Lung microvascular endothelial cell (primary cell): ENCODE data around the gene HES5. TPM values are rescaled to one million over a fixed set of nuclear protein-coding genes. Genes with fewer than 3 reads are reported as not detected.

Experiments used
- DNase-seq, 2 donors: peaks; one replicate each; pipeline versions ENCODE4 v3.0.0 to v3.0.0-alpha.2; 2010; ENCODE audit warnings: low read depth in 2 of 2
- total RNA-seq: library from RNA; depleted of rRNA; stranded (reverse); fragments of >200 nt; gene quantifications from 2 replicates; pipeline ENCODE4 v1.2.1, GENCODE V29; 2014

HES5 gene
- total RNA-seq, 1 donor from 2014 or later: not detected

GRCh38 chr1:2547210-2548067 is 17.4 kb upstream of the HES5 start:
- peak in 1 of 2 donors; percentile 23 for DNase-seq

- DNase-seq: peak; percentile 74 to 94
Observed at GRCh38 chr1:2546515-2547209, 16.6 kb upstream of the HES5 start.

DNA sequence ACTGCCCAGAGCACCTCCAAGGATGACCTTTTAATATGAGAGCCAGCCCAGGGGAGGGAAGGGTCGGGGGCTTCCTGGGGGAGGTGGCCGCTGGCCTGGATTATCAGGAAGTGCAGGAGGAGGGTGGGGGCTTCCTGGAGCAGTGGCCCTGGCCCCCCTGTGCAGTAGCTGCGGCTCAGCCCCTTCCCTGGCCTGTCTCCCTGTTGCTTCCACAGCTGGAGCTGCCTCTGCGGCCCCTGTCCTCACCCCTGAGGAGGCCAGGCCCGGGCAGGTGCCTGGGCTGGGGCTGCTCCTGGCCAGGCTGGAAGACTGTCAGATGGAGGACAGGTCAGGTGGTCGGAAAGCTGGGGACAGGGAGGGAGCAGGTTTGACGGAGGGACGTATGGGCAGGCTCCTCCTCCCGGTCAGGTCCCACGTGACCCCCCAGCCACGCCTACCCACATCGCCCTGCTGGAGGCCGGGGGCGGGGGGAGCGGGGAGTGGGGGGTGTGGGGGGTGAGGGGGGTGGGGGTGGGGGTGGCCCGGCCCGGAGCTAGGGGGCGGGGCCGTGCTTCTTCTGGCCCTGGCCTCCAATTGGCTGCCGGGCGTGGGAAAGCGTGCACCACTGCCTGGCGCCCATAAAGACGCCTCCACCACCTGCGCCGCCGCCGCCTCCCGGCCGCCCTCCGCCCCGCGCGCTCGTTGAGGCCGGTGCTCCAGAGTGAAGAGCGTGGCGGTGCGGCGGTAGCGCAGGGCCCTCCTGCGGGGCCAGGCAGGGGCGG is 15.9 kb upstream of the HES5 start:
- peak; percentile 85 to 98 for DNase-seq

- DNase-seq: no peak
Observed at GRCh38 chr1:2544875-2545640, 15.0 kb upstream of the HES5 start.

GRCh38 chr1:2544093-2544874 is 14.2 kb upstream of the HES5 start:
- no peak for DNase-seq

DNA sequence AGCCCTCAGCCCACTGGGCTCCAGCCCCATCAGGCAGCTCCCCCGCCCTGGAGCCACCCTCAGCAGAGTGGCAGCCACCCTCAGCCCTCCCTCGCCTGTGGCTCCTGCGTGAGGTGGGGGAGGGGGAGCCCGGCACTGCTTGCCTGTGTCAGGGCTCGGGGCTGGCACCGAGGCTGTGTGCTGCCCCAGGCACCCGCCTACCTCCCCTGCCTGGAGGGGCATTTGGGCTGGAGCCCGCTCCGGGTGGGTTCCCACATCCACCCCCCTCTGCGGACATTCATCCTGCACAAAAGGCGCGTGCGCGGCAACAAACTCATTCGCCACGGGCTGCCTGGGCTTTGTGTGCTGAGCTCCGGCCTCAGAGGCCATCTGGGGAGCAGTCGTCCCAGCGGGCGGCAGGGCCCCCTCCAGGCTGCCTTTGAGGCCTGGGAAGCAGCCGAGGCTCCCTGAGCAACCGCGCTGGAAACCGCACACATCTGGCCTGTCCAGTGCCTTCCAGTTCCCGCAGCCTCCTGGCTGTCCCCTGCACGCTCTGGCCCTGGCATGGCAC is 13.6 kb upstream of the HES5 start:
- no peak for DNase-seq

DNA sequence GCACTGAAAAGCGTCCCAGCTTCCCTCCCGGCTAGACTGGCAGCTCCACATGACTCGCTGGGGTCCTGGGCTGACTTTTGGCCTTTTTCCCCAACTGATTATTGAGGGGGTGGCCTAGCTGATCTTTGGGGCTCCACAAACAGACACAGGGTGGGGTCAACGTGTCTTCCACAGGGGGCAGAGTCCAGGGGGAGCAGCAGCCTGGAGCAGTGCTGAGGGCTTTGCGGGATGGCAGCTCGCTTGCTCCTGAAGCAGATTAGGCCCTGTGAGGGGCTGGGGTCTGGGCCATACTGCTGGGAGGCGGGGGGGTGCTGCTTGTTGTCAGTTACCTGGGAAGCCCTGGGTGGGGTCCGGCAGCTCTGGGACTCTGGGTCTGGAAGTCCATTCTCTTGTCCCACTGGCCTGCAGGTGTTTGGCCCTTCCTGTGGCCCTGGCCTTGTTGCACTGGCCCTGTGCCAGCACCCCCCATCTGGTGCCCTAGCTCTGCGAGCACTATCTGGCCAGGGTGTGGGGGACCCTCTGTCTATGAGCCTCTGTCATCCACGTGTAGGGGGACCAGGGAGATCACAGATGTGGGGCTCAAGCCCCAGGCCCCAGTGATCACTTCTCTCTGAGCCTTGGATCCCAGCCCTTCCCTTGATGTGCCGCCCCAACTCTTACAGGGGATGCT is 12.3 kb upstream of the HES5 start:
- no peak for DNase-seq

DNA sequence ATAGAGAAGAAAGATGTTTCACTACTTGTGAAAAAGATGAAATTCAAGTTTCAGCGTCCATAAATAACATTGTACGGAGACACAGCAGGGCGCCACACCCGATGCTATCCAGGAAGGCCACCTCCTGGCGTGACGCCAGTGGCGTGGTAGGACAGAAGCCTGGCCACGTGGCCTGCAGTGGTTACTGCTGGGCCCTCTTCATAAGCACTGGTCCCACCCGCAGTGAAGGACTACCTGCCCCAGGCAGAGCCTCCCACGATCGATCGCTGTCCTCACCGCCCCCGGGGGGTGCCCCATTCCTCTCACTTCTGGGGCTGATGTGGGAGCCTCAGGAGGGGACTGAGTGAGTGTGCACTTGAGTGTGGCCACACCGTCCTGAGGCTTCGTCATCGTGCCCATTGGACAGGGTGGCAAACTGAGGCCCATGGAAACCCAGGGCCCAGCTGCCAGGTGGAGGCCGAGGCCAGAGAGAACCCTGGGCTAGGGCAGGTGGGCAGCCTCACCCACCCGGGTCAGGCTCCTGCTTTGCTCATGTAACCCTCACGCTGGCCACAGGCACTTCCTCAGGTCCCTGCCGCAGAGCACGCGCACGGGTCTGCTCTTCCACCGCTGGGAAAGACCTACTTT is 11.7 kb upstream of the HES5 start:
- DNase-seq: peak in 1 of 2 donors; percentile 72

DNA sequence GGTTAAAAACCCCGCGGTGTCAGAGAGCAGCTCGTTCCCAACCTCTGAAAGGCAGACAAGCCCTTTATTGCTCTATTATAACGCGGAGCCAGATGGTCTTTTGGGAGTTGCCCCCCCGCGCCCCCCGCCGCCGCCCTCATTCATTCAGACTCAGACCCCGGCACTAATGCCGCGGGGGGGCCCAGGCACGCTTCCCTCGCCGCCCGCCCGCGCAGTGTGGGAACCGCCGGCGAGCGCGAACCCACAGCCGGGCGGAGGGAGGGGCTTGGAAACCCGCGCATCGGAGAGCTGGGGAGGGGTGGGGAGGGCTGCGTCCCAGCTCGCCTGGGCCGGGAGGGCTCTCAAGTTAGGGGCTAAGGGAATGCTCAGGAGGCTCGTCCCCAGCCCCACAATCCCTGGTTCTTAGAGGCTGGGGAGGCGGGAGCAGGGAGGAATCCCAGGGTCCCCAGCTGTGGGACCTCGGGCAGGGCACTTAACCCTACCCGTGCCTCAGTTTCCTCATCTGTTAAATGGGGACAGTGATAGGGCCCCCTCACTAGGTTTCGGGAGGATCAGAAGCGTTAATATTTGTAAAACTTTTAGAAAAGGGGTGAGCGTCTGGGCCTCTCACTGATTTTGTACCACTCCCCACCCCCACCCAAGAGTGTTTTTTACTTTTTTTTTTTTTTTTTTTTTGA is 10.9 kb upstream of the HES5 start:
- DNase-seq: no peak

DNA sequence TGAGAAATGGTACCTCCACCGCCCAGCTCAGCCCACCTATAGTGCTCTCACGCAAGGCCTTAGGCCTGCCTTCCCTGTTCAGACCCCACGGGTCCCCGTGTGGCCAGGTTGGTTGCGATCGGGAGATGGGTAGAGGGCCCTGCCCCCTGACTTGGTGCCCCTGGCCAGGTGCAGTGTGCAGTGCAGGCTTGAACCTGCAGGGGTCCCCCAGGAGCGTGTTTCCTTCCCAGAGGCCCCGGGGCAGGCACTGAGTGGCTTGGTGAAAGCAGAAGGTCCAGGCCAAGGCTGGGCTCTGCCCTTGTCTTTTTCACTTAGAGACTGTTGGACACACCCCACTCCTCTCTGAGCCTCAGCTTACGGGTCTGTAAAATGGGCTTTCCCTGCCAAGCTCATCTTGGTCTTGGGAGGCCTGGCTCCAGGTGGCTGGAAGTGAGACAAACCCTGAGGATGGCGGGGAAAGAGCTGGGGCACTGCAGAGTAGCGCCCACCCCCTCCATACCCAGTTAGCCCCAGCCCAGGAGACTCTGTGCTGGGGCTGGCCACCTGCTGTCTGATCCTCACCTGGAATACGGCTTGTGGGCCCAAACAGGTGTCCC is 9.3 kb upstream of the HES5 start:
- no peak for DNase-seq

- no peak for DNase-seq
Observed at GRCh38 chr1:2538872-2539271, 8.8 kb upstream of the HES5 start.

DNA sequence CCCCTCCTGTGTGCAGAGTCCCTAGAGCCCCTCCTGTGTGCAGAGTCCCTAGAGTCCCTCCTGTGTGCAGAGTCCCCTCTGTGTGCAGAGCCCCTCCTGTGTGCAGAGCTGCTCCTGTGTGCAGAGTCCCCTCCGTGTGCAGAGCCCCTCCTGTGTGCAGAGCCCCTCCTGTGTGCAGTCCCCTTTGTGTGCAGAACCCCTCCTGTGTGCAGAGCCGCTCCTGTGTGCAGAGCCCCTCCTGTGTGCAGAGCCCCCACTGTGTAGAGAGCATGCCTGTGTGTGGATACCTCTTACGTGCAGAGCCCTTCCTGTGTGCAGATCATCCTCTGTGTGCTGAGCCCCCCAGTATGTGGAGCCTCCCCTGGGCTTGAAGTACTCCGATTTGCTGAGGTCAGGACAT is 8.3 kb upstream of the HES5 start:
- DNase-seq: no peak

GRCh38 chr1:2537784-2538115 is 7.7 kb upstream of the HES5 start:
- no peak for DNase-seq

- no peak for DNase-seq
Observed at GRCh38 chr1:2535981-2536380, 5.9 kb upstream of the HES5 start.

- no peak for DNase-seq
Observed at GRCh38 chr1:2535455-2535854, 5.4 kb upstream of the HES5 start.

DNA sequence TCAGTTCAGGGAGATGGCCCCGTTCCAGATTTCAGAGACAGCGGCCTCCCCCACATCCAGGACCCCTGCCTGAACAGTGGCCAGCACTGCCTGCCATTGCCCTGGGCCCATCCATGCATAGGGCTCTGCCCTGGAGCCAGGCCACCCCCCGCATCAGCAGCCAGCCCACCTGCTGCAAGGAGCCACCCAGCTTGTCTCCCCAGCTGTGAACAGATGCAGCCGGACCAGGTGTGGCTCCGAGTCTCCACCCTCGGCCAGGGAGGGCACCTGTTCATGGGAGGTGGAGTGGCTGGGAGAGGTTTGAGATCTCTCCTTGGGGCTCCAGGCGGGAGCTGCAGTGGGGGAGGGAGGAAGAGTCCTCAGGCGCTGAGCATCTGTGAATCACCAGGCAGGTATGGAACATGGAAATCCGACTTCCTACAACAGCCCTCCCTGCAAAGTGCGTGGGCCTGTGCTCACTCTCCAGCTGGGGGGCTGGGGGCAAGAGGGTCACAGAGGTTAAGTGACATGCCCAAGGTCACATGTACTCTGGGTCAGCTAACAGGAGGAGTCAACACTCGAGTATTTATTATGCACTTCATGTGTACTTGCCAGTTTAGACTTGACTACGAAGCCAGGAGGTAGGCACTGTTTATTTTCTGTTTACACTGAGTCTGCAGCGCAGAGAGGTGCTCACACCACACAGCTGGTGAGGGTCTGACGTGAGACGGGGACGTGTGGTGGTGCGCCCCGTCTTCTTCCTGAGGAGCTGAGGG is 4.8 kb upstream of the HES5 start:
- DNase-seq: no peak

DNA sequence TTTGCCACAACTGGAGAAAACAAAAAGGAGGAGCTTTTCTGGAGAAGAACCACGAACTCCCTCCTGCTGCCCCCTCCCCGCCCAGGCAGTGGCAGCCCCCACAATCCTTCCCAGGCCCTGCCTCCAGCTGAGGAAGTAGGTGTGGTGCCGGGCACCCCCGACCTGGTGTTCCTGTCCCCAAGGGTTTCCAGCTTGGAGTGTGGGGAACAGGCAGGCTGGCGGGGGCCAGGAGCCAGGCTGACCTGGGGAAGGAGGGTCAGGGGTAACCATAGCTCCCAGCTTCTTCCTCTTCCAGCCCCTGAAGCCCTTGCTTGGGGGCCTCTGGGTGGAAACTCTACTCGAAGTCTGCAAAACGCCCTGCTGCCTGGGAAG is 4.2 kb upstream of the HES5 start:
- no peak for DNase-seq

GRCh38 chr1:2533365-2533764 is 3.3 kb upstream of the HES5 start:
- DNase-seq: no peak
